Measurements from ENCODE around the gene TAMALIN.

The TAMALIN gene

DNA sequence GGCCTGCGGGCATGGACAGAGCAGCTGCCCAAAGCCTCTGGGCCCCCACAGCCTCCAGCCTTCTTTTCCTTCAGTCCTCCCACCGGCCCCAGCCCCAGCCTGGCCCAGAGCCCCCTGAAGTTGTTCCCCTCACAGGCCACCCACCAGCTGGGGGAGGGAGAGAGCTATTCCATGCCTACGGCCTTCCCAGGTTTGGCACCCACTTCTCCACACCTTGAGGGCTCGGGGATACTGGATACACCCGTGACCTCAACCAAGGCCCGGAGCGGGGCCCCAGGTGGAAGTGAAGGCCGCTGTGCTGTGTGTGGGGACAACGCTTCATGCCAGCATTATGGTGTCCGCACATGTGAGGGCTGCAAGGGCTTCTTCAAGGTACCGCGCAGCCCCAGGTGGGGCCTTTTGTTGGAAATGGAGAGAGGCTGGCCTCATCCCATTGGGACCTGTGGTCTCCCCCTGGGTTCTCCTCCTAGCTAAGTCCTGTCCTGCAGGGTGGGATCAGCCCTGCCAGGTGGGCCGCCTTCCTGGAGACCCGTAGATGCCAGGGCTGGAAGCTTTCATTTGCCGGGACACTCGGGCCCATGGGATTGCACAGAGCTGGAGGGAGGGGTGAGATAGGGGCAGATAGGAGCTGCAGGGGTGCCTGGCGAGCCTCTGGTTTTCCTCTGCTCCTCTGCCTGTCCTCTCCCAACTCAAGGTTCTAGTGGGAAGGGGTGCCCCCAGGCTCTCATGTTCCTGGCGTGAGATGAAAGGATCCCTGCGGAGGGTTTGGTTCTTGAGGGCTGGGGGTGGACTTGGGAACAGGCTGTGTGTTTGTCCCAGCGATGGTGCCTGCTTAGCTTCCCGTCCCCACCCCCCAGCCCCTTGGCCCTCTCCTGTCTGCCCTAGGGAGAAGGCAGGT lies 48.3 kb downstream of the TAMALIN start:
- no peak for DNase-seq (ENCODE audit: low read depth in 2 of 2, low spot score in 1 of 2)

DNA sequence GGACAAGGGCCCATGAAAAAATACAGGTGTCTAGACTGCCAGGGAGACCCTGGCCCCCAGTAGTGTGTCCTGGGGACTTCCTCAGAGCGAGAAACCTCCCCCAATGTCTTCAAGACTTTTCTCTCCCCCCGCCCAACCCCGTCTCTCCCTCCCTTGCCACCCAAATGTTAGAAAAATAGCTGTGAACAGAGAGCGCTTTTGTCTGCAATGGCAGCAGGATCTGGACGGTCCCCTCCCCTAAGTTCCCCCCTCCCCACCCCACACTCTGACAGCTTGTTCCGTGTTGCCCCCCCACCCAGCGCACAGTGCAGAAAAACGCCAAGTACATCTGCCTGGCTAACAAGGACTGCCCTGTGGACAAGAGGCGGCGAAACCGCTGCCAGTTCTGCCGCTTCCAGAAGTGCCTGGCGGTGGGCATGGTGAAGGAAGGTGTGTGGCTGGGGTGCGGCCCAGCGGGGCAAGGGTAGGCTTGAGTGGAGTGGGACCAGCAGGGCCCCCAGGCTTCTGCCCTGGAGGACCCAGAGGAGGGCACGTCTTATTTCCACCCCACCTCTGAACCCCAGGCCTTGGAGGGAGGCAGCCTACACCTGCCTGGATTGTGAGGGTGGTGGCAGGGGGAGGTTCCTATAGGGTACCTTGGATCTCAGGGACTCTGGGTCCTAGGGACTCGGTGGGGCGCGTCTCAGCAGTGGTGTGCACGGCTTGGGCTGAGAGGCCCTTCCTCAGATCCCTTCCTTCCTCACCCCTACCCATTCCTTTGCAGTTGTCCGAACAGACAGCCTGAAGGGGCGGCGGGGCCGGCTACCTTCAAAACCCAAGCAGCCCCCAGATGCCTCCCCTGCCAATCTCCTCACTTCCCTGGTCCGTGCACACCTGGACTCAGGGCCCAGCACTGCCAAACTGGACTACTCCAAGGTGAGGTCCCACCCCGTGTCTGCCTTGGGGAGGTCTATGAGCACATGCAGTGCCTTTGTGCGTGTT lies 49.3 kb downstream of the TAMALIN start:
- no peak for DNase-seq (ENCODE audit: low read depth in 2 of 2, low spot score in 1 of 2)

DNA sequence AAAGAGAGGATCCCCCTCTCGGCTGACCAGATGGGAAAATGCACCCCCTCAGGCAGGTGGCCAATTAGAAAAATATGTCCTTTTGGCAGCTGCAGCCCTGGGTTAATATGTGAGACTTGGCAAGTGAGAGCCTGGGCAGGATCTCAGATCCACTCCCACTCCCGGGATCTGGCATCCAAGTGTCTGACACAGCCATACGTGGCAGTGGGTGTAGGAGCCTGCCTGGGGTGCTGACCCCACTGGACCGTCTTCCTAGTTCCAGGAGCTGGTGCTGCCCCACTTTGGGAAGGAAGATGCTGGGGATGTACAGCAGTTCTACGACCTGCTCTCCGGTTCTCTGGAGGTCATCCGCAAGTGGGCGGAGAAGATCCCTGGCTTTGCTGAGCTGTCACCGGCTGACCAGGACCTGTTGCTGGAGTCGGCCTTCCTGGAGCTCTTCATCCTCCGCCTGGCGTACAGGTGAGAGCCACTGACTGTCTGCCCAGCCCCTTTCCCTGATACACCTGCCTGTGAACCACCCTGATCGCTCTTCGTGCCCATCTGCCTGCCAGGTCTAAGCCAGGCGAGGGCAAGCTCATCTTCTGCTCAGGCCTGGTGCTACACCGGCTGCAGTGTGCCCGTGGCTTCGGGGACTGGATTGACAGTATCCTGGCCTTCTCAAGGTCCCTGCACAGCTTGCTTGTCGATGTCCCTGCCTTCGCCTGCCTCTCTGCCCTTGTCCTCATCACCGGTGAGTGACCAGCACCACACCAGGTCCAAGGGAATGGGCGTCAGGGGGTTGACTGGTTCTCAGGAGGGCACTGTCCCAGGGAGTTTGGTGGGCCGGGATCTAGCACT lies 50.3 kb downstream of the TAMALIN start:
- DNase-seq (ENCODE audit: low read depth in 2 of 2, low spot score in 1 of 2): no peak

DNA sequence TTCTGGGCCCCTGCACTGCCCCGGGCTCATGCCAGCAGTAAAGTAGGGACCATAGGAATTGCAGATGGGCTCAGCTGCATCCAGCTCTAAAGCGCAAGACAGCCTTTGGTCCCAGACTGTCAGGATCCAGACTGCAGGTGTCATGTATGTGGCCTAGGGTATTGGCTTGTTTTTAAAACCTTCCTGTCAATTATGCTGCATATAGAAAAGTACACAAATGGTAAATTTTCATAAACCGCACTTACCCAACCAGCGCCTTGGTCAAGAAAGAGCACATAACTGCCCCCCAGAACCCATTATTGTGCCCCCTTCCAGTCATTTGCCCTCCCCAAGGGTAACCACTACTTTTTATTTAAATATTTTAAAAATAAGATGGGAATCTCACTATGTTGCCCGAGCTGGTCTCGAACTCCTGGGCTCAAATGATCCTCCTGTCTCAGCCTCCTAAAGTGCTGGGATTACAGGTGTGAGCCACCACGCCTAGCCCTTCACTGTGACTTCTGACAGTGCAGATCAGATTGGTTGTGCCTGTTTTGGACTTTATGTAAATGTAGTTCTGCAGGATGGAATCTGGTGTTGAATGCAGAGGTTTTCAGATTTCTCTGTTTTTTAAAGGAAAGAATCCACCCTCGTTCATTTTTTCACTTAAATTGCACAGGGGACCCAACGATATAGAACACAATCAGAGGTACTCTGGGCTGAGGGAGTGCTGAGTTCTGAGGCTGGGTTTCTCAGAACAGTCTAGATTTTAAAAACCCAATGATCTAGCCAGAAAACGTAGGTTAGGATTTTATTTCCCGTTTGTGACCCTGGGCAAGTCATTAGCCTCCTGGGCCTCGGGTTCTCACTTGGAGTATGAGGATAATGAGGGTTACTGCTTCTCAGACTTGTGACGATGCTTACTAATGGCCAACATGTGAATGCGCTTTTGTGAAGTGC lies 51.2 kb downstream of the TAMALIN start:
- DNase-seq (ENCODE audit: low read depth in 2 of 2, low spot score in 1 of 2): no peak

DNA sequence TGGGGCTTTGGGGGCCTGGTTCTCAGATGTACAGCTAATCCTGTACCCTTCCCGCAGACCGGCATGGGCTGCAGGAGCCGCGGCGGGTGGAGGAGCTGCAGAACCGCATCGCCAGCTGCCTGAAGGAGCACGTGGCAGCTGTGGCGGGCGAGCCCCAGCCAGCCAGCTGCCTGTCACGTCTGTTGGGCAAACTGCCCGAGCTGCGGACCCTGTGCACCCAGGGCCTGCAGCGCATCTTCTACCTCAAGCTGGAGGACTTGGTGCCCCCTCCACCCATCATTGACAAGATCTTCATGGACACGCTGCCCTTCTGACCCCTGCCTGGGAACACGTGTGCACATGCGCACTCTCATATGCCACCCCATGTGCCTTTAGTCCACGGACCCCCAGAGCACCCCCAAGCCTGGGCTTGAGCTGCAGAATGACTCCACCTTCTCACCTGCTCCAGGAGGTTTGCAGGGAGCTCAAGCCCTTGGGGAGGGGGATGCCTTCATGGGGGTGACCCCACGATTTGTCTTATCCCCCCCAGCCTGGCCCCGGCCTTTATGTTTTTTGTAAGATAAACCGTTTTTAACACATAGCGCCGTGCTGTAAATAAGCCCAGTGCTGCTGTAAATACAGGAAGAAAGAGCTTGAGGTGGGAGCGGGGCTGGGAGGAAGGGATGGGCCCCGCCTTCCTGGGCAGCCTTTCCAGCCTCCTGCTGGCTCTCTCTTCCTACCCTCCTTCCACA lies 52.0 kb downstream of the TAMALIN start:
- DNase-seq (ENCODE audit: low read depth in 2 of 2, low spot score in 1 of 2): no peak

DNA sequence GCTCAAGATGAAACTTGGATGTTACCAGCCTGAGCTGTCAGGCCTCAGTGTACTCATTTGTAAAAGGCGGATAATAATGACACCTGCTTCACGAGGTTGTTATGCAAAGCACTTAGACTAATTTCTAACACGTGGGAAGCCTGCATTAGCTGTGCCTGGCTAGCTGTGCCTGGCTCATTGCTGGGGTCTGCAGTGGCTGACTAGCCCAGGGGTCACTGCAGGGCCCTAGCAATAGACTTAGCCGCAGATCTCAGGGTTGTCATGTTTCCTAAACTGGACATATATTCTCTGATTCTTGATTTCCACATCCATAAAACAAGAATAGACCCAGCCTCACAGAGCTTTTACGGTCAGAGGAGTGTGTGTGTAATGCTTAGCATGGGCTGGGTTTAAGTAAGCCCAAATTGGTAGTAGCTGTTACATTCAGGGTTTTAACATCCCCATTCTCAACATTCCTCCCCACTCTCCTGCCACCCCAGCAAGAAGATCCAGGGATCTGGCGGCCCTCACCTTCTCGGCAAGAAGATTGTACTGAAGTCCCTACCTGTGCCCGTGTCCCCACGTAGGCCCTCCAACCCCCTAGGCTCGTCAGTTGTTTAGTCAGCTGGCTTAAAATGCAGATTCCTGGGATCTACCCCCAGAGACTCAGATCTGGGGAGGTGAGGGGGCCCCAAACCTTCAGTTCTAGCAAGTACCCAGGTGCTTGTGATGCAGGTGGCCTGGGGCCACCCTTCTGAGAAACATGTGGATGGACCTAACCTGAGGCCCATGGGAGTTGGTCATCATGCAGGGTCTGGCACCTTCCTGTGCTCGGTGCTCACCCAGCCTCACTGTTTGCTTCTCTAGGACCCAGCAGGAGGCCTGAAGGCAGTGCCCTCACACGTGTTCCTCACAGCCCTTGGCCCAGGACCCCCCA lies 53.1 kb downstream of the TAMALIN start:
- DNase-seq (ENCODE audit: low read depth in 2 of 2, low spot score in 1 of 2): no peak

DNA sequence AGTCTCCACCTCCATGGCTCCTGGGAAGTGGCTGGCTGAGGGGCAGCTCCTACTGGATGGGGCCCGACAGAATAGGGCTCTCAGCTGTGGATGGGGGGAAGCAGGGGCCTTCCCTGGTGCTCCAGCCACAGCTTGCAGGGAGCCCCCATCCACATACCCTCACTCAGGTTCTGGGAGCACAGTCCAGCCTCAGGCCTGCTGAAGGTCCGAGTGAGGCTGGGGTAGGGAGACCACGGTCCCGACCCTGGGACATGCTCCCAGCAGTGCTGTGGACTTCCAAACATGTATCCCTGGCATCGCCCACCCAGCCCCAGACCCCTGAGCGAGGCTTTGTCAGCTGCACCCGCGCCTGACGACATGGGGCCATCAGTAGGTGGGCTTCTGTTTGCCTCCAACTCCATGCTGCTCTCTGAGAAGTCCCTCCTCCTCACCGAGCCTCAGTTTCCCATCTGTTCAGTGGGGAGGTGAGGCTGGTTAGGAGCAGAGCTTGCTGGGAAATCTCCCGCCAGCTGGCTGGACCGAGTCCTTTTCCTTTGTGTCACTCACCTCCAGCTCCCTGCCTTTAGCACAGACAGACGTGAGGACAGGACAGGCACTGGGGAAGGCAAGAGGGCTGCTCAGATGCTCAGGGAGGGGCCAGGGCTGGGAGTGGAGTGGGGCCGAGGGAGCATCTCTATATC lies 53.9 kb downstream of the TAMALIN start:
- no peak for DNase-seq (ENCODE audit: low read depth in 2 of 2, low spot score in 1 of 2)

DNA sequence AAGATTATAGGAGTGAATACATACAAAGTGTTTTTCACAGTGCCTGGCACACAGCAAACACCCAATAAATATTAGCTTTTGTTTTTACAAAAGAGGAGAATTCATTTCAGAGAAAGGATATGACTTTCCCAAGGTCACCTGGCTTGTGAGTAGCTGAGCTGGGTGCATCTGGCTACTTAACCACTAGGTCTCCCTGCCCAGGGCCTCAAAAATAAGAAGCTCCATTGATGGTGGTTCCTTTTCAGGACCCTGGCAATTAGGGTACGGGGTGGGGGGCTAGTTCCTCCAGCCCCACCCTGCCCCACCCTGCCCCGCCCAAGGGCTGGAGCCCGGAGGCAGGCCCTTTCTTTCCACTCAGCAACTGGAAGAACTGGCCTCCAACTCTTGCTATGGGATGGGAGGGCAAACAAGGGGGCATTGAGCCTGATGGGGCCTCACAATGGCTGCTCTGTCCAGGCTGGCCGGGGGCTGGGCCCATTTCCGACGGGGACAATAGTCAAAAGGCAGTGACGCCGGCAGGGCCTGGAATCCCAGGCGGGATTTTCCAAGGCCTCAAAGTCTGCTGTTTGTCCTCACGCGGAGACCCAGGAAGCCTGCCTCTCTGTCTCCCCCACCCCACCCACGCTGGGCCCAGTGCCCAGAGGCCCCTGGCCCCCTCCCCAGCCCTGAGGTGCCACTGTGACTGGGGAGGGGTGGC lies 54.9 kb downstream of the TAMALIN start:
- no peak for DNase-seq (ENCODE audit: low read depth in 2 of 2, low spot score in 1 of 2)

DNA sequence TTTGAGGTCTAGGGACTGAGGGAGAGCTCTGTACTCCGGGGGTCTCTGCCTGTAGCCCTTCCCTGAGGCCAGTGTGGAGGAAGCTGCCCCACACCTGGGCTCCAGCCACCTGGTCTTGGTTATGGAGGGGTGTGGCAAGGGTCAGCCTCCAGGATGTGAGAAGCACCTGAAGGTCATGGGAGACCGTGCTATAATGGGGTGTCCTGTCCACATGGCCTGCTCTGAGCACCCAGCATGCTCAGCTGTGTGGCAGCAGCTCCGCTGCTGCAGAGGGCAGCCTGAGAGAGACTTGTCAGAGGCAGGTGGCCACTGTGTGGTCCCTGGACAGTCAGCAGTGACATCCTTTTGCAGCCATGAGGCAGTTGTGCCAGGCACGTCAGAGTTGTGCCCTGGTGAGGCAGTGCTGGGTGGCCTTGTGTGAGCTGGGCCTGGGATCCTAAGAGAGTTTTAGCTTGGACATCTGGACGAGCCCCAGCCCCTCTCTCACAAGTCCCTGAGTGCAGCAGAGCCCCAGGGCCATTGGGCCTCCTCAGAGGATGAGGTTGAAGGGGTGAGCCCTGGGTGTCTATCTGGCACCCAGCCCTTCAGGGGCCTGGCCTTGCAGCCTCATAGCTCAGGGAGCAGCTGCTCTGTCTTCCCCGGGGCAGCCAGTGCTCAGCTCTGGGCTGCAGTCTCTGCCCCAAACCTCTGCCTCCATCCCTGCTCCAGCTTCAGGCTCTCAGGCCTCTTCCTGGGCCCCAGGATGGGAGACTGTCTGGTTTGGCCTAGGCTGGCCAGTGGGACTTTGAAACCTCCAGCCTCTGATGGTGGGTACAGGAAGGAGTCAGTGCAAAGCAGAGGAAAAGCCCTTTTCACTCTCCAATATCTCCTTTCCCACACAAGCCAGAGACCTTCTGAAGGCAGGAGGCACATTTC lies 55.7 kb downstream of the TAMALIN start:
- no peak for DNase-seq (ENCODE audit: low read depth in 2 of 2, low spot score in 1 of 2)

DNA sequence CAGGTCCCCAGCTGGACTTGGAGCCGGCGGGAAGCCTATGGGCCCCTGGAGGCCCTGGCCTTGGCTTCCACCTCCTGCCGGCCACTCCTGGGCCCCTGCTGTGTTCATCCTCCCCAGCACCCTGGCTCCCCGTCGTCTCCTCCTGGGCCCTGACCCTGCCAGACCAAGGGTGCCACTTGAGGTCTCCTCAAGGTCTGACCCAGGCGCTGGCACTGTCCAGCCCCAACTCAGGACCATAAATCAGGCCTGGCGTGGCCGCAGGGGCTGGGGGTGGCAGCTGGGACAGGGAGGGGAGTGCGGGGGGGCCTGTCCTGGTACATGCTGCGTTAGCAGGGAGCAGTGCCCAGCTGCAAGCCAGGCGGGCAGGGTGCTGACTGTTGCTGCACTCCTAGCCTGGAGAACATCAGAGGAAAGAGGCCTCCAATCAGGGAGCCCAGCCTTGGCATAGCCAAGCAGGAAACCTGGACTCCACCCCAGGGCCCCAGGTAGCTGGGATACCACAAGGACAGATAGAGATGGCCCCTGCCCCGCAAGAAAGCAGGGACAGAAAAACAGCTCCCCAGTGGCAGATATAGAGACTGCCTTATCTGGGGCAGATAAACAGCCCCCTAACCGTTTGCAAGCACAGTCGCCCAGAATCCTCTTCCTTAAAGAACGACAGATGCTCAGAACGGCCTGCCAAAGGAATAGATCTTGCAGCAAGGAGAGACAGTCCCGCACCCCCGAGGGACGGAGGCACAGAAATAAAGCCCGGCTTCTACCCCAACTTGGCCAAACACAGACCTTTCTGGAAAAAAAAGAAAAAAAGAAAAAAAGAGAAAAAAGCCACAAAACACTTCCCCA lies 56.6 kb downstream of the TAMALIN start:
- DNase-seq (ENCODE audit: low read depth in 2 of 2, low spot score in 1 of 2): no peak

DNA sequence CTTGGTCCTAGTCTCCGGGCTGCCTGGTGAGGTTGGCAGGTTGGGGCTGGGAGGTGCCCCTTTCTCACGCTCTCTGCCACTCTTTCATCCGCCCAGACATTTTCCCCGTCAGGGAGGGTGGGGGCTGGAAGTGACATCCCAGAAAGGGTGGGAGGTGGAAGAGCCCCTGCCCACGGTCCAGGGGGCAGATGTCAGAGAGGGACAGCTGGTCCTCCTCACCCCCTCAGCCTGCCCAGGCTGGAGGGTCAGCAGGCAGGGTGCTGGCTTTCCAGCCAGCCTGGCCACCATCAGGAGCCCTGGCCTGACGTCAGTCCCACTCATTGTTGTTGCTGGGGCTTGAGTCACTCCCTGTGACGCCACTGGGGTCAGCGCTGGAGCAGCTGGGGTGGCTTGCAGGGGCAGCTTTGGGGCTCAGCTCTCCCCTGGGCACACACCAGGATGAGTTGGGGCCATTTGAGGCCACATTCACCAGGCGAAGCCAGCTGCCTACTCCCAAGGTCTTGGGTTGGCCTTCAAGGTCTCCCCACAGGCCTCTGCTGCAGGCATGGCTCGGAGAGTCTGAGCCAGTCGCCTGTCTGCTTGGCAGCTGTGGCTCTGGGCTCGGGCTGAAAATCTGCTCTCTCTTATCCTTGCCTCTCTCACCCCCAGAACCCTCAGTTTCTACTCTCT lies 57.4 kb downstream of the TAMALIN start:
- DNase-seq (ENCODE audit: low read depth in 2 of 2, low spot score in 1 of 2): no peak
